Astrocyte (in vitro differentiated cells and primary cell): ENCODE measurements around the gene ZNF827. TPM values are rescaled to one million over a fixed set of nuclear protein-coding genes. Genes with fewer than 3 reads are reported as not detected.

Experiments used
- DNase-seq: peaks from one replicate; pipeline ENCODE4 v3.0.0-alpha.2; 2010; ENCODE audit warnings: low read depth
- FAIRE-seq: peaks from 2 replicates; lab custom pipeline; 2011; peaks lifted over from hg19 to GRCh38; lab: Jason Lieb, UNC
- H2AFZ ChIP-seq: 2 replicates; pipeline ENCODE4 v1.6.0; 2012; ENCODE audit warnings: low read depth, low read length, inconsistent platforms
- H3K27ac ChIP-seq: 2 replicates; pipeline ENCODE4 v1.5.1; 2011; ENCODE audit warnings: low read depth, low read length, inconsistent platforms
- H3K27me3 ChIP-seq: 2 replicates; pipeline ENCODE4 v1.6.0; 2011; ENCODE audit warnings: low read length, inconsistent platforms; ENCODE audit not compliant: insufficient read depth
- H3K36me3 ChIP-seq: 2 replicates; pipeline ENCODE4 v1.5.1; 2011; ENCODE audit warnings: low read length, inconsistent platforms; ENCODE audit not compliant: insufficient read depth
- H3K4me1 ChIP-seq: 2 replicates; pipeline ENCODE4 v1.5.1; 2011; ENCODE audit warnings: low read length, inconsistent platforms; ENCODE audit not compliant: insufficient read depth
- H3K4me2 ChIP-seq: 2 replicates; pipeline ENCODE4 v1.6.0; 2012; ENCODE audit warnings: low read length, inconsistent platforms
- H3K4me3 ChIP-seq: 2 replicates; pipeline ENCODE4 v1.5.1; 2011; ENCODE audit warnings: low read depth, mild to moderate bottlenecking, low read length, inconsistent platforms; ENCODE audit not compliant: insufficient read depth
- H3K79me2 ChIP-seq: 2 replicates; pipeline ENCODE4 v1.6.0; 2012; ENCODE audit warnings: mild to moderate bottlenecking, low read length, inconsistent platforms; ENCODE audit not compliant: insufficient read depth
- H3K9ac ChIP-seq: 2 replicates; pipeline ENCODE4 v1.6.0; 2012; ENCODE audit warnings: mild to moderate bottlenecking, low read length, inconsistent platforms
- H3K9me3 ChIP-seq: 2 replicates; pipeline ENCODE4 v1.5.1; 2012; ENCODE audit warnings: low read depth, mild to moderate bottlenecking, low read length, inconsistent platforms; ENCODE audit not compliant: insufficient read depth
- H4K20me1 ChIP-seq: 2 replicates; pipeline ENCODE4 v1.6.0; 2012; ENCODE audit warnings: low read length, inconsistent platforms; ENCODE audit not compliant: insufficient read depth
- H3K27ac Mint-ChIP-seq: one replicate; pipeline ENCODE4 v1.8.0; 2021; ENCODE audit warnings: mild to moderate bottlenecking, mixed read lengths; ENCODE audit not compliant: unreplicated experiment
- H3K27me3 Mint-ChIP-seq: one replicate; pipeline ENCODE4 v1.8.0; 2021; ENCODE audit warnings: low read depth, mixed read lengths; ENCODE audit not compliant: unreplicated experiment
- H3K36me3 Mint-ChIP-seq: one replicate; pipeline ENCODE4 v1.8.0; 2021; ENCODE audit warnings: low read depth, mixed read lengths; ENCODE audit not compliant: unreplicated experiment
- H3K4me1 Mint-ChIP-seq: one replicate; pipeline ENCODE4 v1.8.0; 2021; ENCODE audit warnings: low read depth, mixed read lengths; ENCODE audit not compliant: unreplicated experiment
- H3K4me3 Mint-ChIP-seq: one replicate; pipeline ENCODE4 v1.8.0; 2021; ENCODE audit warnings: mild to moderate bottlenecking, moderate library complexity, mixed read lengths; ENCODE audit not compliant: unreplicated experiment
- H3K9me3 Mint-ChIP-seq: one replicate; pipeline ENCODE4 v1.8.0; 2021; ENCODE audit warnings: mild to moderate bottlenecking, mixed read lengths; ENCODE audit not compliant: unreplicated experiment
- EZH2 ChIP-seq: IDR thresholded peaks from 2 replicates; pipeline ENCODE4 v1.6.1; 2012; ENCODE audit warnings: mild to moderate bottlenecking, low read length, inconsistent platforms; ENCODE audit not compliant: insufficient read depth
- total RNA-seq: library from RNA; stranded (reverse); gene quantifications from 2 replicates; pipeline ENCODE4 v1.2.1, GENCODE V29; 2021
- TF ChIP-seq, protein P1 (sequence below): IDR thresholded peaks from 2 replicates; pipeline ENCODE4 v1.5.1; 2011; ENCODE audit warnings: low read depth, mild to moderate bottlenecking, inconsistent platforms, low read length, moderate library complexity; ENCODE audit not compliant: insufficient read depth

Gene ZNF827
- total RNA-seq, 1 donor from 2014 or later: 39.7 TPM

DNA sequence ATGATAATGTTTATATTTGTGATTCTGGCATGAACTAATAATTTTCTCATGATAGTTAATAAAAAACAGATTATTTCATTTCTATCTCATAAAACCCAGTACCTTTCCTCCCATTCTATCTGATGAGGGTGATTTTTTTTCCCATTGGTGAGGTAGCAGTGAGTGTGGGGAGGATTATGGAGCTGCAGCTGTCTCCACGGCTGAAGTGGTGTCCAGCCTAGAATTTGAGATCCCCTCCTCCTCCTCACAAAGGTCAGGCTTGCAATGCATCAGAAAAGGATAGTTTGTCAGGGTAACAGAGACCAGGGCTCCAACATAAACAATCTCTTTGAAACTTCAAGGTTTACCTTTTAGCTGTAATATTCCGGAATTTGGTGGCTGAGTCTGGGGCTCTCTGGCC is 197.8 kb downstream of the ZNF827 start:
- Histone ChIP-seq H3K36me3 (no peaks in the 10 kb centered on the region), H3K4me3 (no peak overlapping the region), H3K27me3 (no peaks in the 10 kb centered on the region), H3K4me2 (no peak overlapping the region), H3K4me1 (peaks cover 9% of the 10 kb centered on the region), H3K9me3 (no peaks in the 10 kb centered on the region), H3K9ac (no peak overlapping the region), H3K27ac (no peak overlapping the region), H2AFZ (peak overlapping the region; percentile 7), H3K79me2 (no peaks in the 10 kb centered on the region), H4K20me1 (no peaks in the 10 kb centered on the region)
- no peak for DNase-seq
- H3K9me3 Mint-ChIP-seq: no peaks in the 10 kb centered on the region
- H3K4me1 Mint-ChIP-seq: peaks cover 15% of the 10 kb centered on the region
- H3K4me3 Mint-ChIP-seq: no peak overlapping the region
- no peaks in the 10 kb centered on the region for H3K27me3 Mint-ChIP-seq
- no peak for FAIRE-seq
- peak overlapping the region; percentile 19 for H3K27ac Mint-ChIP-seq
- TF ChIP-seq, protein P1, sequence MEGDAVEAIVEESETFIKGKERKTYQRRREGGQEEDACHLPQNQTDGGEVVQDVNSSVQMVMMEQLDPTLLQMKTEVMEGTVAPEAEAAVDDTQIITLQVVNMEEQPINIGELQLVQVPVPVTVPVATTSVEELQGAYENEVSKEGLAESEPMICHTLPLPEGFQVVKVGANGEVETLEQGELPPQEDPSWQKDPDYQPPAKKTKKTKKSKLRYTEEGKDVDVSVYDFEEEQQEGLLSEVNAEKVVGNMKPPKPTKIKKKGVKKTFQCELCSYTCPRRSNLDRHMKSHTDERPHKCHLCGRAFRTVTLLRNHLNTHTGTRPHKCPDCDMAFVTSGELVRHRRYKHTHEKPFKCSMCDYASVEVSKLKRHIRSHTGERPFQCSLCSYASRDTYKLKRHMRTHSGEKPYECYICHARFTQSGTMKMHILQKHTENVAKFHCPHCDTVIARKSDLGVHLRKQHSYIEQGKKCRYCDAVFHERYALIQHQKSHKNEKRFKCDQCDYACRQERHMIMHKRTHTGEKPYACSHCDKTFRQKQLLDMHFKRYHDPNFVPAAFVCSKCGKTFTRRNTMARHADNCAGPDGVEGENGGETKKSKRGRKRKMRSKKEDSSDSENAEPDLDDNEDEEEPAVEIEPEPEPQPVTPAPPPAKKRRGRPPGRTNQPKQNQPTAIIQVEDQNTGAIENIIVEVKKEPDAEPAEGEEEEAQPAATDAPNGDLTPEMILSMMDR: no peak
- TF ChIP-seq EZH2: no peak
- H3K36me3 Mint-ChIP-seq: peaks cover 2% of the 10 kb centered on the region

DNA sequence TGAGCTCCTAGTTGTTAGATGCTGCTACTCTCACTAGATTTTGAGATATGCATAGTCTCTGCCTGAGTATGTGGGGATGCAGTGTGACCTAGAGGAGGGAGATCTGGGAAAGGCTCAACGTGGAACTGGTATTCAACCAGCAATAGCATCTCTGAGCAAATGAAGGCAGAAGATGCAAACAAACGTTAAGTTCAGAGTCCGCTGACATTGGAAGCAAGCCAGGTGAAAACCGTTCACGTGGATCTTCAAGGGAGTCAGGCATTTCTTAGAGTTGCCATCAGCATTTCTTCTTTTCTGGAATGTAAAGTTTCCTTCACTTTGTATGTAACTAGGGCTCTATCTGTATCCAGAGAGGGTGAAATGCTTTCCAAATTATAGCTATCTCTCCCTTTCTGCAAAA is 198.8 kb downstream of the ZNF827 start:
- Histone ChIP-seq H3K36me3 (no peaks in the 10 kb centered on the region), H3K4me3 (no peak overlapping the region), H3K9me3 (no peaks in the 10 kb centered on the region), H3K79me2 (no peaks in the 10 kb centered on the region), H3K27ac (no peak overlapping the region), H2AFZ (no peak overlapping the region), H3K4me1 (peaks cover 17% of the 10 kb centered on the region), H3K27me3 (no peaks in the 10 kb centered on the region), H4K20me1 (no peaks in the 10 kb centered on the region), H3K9ac (no peak overlapping the region), H3K4me2 (no peak overlapping the region)
- Mint-ChIP-seq H3K4me1 (peaks cover 23% of the 10 kb centered on the region), H3K36me3 (peaks cover 2% of the 10 kb centered on the region), H3K27me3 (no peaks in the 10 kb centered on the region), H3K9me3 (no peaks in the 10 kb centered on the region), H3K27ac (no peak overlapping the region), H3K4me3 (no peak overlapping the region)
- TF ChIP-seq, protein P1: no peak
- TF ChIP-seq EZH2: no peak
- no peak for DNase-seq
- FAIRE-seq: no peak

DNA sequence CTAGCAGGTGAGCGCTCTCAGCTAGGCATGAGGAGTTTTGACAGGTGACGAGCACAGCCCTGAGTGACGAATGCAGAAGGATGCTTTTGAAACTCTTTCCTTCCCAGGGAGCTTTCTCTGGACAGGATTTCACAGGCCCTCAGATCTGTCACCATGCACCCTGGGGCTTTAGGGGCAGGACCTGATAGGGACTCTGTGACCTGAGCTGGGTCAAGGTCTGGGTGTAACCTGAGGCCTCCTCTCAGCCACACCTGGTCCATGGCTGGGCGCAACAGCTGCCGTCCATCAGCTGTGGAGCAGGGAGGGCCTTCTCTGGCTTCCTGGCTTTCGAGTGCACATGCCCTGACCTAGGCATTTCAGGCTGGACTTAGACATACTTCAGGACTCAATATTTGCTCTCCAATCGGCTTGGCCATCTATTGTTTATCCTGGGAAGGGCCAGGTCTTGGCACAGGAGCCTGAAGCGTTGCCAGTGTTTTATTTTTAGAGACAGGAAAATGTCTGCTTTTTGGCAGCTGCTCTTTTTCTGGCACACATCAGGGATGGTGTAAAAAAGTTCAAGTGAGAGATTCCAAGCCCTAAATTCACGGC is 202.3 kb downstream of the ZNF827 start:
- Histone ChIP-seq H3K4me2 (peak overlapping the region; percentile 87), H3K9ac (peak overlapping the region; percentile 92), H4K20me1 (no peaks in the 10 kb centered on the region), H3K9me3 (no peaks in the 10 kb centered on the region), H3K4me1 (peaks cover 31% of the 10 kb centered on the region), H3K36me3 (no peaks in the 10 kb centered on the region), H3K27me3 (no peaks in the 10 kb centered on the region), H3K79me2 (no peaks in the 10 kb centered on the region), H3K4me3 (no peak overlapping the region), H2AFZ (peak overlapping the region; percentile 24), H3K27ac (peak overlapping the region; percentile 100)
- TF ChIP-seq, protein P1: no peak
- TF ChIP-seq EZH2: no peak
- FAIRE-seq (peak; percentile 34), DNase-seq (peak; percentile 54)
- H3K36me3 Mint-ChIP-seq: peaks cover 2% of the 10 kb centered on the region
- peaks cover 44% of the 10 kb centered on the region for H3K4me1 Mint-ChIP-seq
- H3K27me3 Mint-ChIP-seq: no peaks in the 10 kb centered on the region
- no peak overlapping the region for H3K4me3 Mint-ChIP-seq
- H3K9me3 Mint-ChIP-seq: no peaks in the 10 kb centered on the region
- peak overlapping the region; percentile 100 for H3K27ac Mint-ChIP-seq
